ENCODE measurements around the gene KRT38. TPM values are rescaled to one million over a fixed set of nuclear protein-coding genes. Genes with fewer than 3 reads are reported as not detected.
"Not testable (repeated sequence)": the region's sequence is repeated elsewhere in the genome, so short reads cannot be mapped to it uniquely, and the experiment has no call there.

Gene KRT38
- total RNA-seq, 1 donor from 2014 or later = not detected

DNA sequence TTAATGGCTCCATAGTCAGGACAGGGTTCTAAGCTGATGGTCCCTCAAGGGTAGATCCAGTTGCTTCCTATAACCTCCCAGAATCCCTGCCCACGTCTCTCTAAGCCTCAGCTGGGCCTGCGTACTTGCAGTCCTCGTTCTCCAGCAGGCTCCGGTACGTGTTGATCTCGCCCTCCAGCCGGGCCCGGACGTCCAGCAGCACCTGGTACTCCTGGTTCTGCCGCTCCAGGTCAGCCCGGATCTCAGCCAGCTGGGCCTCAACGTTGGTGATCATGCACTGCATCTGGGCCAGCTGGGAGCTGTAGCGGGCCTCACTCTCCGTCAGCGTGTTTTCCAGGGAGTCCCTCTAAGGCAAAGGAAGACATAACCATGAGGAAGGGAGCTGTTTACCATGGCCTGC lies 21.9 kb upstream of the KRT38 start:
- DNase-seq (ENCODE audit: low read depth in 2 of 2) = no peak

DNA sequence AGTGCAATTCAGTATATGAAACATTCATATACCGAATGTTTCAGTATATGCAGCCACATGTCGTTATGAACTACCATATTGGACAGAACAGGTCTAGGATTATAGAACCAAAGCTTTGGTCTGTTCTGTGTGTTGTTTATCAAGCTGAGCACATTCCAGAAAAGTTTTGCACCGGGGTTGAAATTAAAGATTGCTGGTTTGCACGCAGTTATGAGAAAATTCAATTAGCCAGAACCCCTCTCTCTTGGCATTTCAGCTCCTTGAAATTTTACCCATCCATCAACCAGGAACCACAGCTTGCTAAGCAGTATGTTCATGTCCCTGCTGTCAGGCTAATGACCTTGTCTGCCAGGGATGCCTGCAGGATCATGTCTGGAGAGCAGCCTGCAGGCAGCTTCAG lies 16.9 kb upstream of the KRT38 start:
- no peak for DNase-seq (ENCODE audit: low read depth in 2 of 2)

DNA sequence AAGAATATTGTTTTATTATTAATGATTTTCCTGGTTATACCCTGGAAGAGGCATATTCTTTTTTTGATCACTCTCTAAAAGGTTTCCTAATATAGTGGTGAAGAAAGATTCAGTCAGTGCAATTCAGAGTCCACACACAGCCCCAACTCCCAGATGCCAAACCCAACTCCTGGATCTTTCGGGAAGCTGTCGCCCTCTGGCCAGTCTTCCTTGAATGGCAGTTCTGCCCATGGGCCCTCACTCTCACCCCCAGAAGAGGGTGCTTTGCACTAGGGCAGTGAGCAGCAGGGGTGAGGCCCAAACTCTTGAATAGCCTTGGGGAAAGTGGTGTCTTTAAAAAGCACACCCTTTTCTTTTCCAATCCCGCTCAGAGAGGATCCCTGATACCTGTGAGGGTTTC lies 15.4 kb upstream of the KRT38 start:
- DNase-seq (ENCODE audit: low read depth in 2 of 2) = no peak

DNA sequence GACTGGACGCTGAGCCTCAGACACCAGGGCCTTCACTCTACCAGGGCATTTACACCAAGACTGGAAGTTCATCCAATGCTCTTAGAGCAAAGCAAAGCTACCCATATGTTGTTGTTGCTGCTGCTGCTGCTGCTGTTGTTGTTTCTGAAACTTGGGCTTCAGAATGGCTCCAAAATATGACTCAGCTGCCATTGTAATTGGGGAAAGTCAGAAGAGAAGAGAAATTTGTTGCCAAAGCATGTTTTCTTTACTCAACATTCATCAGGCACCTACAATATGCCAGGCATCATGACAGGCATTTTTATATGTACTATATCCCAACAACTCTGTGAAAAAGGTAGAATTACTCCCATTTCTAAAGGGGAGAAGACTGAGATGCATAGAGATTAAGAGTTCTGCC lies 14.5 kb upstream of the KRT38 start:
- DNase-seq (ENCODE audit: low read depth in 2 of 2) = no peak

DNA sequence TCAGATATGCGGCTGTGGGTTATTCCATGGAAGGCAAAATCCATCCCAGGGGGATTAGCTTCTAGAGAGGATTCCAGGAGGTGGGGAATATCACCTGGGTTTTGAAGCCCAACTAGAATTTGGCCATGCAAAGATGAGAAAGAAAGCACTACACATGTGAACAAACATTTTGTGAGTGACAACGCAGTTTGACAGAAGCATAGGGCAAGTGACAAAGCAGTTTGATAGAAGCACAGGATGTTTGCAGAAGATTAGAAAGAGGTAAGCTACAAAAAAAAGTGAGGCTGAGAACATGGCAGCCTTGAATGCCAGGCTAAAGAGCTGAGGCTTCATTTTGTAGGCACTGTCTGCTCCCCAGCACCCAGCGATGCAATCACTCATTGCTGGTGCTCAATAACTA lies 12.3 kb upstream of the KRT38 start:
- no peak for DNase-seq (ENCODE audit: low read depth in 2 of 2)

DNA sequence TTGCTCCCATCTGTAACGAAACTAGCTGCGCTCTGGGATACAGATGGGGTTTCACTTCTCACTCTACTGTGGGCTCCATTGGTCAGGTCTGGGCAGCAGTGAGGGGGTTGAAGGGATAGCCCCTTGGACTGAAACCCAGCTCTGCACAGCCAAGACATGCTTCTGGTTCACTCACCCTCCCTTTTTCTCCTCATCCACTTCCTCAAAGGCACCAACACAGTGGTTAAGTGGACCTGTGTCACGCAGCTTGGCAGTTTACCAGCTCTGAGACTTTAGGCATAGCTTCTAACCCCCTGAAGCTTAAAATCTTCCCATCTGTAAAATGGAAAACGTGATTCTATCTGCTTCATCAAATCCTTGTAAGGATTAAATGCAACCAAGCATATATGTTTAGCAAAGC lies 11.5 kb upstream of the KRT38 start:
- no peak for DNase-seq (ENCODE audit: low read depth in 2 of 2)

DNA sequence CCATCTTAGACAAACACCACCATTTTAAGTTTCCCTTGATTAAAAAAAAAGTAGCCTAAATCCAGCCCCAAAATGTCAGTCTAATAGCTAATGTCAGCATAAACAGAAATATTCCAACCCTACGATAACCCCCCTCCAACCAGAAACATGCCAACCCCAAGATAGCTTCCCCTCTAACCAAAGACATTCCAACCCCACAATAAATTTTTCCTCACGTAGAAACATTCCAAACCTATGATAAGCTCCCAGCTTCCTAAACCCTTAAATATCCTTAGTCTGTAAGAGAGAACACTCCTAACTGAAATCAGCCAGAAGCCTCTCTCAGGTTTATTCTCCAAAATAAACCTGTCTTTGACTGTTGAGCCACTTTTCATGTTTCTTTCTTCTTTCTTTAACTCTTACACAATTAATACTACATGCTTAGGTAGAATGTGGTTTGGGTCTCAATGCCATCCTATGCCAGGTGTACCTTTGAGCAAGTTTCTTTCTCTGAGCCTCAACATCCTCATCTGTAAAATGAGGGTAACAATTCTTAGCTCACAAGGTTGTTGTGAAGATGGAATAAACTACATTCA lies 10.5 kb upstream of the KRT38 start:
- no peak for DNase-seq (ENCODE audit: low read depth in 2 of 2)

DNA sequence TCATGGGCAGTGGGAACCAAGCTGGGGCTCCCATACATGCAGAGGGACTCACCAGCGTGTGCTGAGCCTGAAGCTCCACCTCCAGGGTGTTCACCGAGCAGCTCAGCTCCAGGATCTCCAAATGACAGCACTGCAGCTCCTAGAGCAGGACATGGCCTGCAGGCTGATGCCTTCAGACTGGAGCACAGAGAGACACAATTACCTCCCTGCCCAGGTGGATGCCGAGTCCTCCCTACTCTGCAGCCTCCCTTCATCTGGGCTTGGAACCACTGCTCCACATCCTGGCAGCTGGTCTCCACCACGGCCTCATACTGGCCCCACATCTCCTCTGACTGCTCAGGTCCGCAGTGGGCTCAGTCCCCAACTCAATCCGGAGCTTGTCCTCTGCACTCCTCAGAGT lies 8.2 kb upstream of the KRT38 start:
- no peak for DNase-seq (ENCODE audit: low read depth in 2 of 2)

DNA sequence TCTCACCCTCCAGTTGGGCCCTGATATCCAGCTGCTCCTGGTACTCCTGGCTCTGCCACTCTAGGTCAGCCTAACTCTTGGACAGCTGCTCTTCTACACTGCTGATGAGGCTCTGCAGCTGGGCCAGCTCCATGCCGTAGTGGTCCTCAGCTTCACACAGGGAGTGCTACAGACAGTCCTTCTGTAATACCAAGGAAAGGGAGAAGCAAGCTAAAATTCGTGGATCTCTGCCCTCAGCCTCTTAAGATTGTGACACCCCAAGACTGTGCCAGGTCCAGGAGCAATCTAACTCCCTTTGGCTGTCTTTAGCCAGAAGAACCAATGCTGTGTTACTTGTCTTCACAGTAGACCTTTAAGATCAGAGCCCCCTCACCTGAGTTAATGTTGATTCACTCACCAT lies 7.7 kb upstream of the KRT38 start:
- DNase-seq (ENCODE audit: low read depth in 2 of 2) = no peak

DNA sequence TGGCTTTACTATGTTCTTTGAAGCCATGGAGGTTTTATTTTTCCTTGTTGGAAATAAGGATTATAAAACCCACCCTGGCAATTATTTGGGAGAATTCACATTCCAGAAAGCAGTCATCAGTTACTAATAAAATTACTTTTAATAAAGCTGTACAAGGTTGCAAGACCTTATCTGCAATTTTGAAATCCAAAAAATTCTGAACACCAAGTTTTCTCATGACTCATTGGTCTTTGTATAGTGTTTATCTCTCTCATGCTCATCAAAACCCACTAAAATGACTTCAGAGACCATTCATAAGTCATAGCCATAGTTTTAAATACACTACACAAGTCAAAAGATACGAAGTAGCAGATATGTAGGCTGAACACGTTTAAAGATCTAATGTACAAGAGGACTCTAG lies 6.0 kb upstream of the KRT38 start:
- DNase-seq (ENCODE audit: low read depth in 2 of 2) = no peak

DNA sequence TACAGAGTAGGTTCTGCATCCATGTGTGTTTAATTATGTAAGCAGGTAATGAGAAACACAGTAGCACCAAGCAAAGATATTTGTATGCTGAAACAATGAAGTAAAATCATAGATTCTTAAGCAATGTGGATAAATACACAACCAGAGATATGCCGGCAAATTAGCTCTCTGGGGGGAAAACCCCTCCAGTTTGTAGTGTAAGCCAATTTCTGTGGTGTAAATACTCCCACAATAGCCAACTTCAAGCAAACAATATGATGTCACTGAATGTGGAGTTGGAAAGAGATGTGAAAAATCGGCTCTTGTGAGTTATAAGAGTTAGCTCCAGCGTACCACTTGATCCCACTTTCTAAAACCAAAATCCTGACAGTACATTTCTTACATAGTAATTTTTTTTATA lies 3.9 kb upstream of the KRT38 start:
- DNase-seq (ENCODE audit: low read depth in 2 of 2) = no peak

DNA sequence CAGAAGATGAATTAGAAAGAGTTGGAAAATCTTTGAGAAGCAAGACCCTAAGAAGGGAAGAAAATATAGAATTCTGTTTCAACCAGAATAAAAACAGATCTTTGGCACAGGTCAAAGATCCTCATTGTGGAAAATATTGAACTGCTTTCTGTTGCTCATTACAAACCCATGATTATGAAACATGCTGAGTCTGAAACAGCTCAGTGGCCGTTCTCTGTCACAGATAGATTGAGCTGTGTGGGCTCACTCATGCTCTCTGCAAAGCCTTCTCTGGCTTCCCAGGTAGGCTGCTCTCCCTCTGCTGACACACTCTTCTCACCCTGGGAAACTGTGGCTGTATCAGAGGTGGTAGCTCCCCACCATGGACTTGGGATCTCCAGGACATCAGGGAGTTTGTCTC lies 3.4 kb upstream of the KRT38 start:
- no peak for DNase-seq (ENCODE audit: low read depth in 2 of 2)

DNA sequence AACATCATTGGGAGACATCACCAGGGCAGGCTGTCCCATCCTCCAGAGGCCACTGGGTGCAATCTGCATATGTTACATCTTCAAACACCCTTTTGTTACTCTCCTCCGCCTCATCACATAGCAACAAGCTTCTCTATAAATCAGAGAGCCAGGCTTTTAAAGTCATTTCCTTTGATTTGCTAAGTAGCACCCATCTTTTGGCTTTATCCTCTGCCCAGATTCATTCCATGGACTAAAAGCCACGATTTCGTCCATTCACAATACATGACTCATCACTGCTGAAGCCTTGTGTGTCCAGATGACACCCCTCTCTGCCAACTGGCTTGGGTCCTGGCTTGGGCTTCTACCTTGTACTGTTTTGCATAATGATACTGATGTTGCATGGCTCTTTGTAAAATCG lies 2.0 kb upstream of the KRT38 start:
- no peak for DNase-seq (ENCODE audit: low read depth in 2 of 2)

DNA sequence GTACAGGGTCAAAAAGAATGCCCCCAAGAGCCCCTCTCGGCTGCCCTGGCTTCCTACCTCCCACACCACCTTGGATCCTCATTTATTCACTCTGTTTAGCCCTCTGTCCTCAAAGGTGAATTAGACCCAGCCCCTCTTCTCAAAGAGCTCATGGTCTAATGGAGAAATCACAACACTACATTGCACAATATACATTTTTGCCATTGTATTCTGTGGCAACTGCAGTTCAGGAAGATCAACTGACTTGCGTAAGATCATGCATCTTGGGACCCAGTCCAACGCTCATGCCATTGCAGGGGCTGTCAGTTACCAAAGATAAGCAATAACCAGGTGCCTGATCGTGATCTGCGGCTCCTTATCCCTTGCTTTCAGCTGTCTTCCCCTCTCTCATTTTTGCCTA lies 1.4 kb downstream of the KRT38 start:
- no peak for DNase-seq (ENCODE audit: low read depth in 2 of 2)

DNA sequence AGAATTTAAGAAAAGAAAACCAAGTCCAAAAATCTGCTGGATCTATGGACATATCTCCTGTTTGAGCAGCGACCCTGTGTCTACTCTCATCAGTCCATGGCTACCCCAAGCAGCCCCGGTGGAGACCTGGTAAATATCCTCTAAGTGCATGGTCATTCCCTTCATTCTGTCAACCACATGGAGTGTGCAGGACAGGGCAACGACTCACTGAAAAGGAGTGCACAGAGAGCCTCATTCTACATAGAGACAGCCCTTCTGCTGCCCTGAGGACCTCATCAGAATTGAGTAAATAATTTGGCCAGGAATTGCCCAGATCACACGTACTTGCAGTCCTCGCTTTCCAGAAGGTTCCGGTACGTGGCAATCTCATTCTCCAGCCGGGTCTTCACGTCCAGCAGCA lies 3.0 kb downstream of the KRT38 start:
- no peak for DNase-seq (ENCODE audit: low read depth in 2 of 2)

DNA sequence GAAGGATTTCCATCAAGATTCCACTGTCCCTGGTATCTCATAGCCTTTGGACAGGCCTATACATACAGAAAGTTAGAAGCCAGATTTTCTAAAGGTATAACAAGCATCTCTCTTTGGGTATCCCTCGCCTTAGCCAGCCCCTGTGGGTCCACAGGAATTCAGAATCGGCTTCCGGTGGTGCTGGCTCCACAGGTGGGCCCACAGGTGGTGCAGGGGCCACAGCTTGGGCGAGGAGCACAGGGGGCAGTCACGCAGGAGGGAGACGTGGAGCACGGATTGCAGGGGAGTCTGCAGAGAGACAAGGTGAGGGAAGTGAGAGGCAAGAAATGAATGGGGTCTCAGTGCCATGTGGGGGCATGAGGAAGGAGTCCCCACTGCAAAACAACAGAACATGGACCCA lies 3.5 kb downstream of the KRT38 start:
- DNase-seq (ENCODE audit: low read depth in 2 of 2) = no peak

DNA sequence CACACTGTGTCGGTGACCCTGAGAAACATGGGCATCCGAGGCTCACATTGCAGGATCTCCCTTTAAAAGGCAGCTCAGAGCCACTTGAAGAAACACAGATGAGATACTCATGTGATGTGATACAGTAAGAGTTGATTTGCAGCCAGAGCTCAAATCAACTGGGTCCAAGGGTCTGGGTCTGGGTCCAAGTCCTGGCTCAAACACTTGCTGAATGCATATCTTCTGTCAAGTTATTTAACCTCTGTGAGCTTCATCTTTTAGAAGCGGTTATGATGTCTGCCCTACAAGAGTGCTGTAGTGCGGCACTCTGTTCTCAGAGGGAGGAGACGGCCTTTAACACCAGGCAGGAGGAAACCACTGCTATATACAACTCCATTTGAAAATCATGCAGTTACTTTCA lies 6.4 kb downstream of the KRT38 start:
- DNase-seq (ENCODE audit: low read depth in 2 of 2) = no peak

DNA sequence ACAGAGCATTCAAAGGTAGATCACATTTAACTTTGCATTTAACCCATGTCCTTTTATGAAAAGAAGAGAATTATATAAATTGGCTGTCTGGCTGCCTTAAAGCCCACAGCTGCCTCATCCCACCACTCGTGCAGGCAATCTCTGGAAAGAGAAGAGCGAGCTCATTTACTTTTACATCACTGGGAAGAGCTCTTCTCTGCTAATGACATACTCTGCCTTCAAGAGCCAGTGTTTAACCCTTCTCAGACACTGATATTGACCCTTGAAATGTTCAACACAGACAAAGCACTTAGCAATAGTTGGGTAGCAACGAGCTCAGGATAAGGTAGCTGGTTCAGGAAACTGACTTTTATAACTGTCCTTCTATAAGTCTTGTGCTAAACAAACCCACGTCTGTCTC lies 6.8 kb downstream of the KRT38 start:
- no peak for DNase-seq (ENCODE audit: low read depth in 2 of 2)

DNA sequence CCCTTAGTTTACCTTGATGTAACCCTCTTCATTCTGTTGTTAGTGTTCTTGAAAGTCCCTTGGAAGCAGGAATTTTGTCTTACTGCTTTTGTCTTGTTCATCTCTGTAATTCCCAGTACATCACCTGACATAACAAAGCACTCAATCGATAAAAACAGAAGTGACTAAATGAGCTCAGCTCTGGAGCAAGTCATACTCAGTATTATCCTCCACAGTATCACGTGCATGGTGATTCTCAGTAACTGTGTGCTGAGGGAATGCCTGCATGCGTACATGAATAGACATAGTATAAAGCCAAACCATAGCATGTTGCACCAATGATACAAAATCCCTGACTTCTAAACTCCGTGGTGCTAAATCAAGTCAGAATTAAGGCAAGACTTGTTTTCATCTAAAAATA lies 7.2 kb downstream of the KRT38 start:
- DNase-seq (ENCODE audit: low read depth in 2 of 2) = no peak

DNA sequence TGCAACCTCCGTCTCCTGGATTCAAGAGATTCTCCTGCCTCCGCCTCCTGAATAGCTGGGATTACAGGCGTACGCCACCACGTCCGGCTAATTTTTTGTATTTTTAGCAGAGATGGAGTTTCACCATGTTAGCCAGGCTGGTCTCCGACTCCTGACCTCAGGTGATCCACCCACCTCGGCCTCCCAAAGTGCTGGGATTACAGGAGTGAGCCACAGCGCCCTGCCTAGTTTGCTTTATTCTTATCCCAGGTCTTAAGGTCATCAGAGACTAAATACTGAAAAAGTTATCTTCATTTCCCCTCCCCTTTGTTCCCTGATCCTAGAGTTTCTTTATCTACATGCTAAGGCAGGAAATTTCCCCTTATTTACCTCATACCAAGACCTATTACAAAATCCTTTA lies 10.4 kb downstream of the KRT38 start:
- DNase-seq (ENCODE audit: low read depth in 2 of 2) = not testable (repeated sequence)

DNA sequence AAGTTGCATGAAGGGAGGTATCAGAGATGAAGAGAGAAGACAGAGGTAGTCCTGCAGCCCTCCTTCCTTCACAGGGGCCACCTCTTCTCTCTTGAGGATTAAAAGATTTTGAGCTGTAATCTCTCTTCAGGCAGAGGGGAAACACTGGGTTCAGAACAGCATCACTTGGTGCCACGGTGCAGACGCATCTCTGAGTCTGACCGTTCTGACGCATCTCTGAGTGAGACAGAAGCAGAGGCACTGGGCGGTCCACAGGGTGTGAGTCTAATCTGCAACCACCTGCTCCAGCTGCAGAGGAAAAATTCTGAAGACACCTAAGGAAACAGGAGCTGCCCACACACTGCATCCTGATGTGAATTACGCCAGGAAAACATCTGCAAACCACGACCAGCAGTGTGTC lies 11.1 kb downstream of the KRT38 start:
- DNase-seq (ENCODE audit: low read depth in 2 of 2) = no peak

DNA sequence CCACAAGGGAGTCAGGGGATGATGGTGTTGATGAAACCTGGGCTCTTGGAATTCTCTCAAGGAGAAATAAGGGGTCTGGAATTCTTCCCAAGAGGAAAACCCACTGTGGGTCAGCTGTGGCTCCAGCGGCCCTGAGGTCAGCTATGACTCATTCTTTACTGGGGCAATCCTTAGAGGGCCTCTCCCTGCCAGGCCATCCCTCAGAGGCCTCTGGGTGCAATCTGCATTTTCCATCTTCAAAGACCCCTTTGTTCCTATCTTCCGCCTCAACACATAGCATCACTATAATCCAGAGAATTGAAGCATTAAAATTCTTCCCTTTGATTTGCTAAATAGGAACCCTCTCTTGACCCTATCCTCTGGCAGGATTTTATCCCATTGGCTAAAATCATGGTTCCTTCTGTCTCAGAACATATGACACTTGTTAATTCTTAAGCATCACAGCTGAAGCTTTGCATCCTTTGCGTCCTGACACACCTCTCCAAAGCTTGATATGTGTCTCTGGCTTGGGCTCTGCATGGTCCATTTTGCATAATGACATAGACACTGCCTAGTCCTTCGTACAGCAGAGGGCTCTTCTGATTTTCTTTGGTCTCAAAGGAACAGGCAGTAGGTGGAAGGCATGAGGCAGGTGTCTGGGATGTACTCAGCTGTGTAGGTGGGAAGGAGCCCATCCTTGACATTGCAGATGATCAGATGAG lies 12.0 kb downstream of the KRT38 start:
- no peak for DNase-seq (ENCODE audit: low read depth in 2 of 2)

DNA sequence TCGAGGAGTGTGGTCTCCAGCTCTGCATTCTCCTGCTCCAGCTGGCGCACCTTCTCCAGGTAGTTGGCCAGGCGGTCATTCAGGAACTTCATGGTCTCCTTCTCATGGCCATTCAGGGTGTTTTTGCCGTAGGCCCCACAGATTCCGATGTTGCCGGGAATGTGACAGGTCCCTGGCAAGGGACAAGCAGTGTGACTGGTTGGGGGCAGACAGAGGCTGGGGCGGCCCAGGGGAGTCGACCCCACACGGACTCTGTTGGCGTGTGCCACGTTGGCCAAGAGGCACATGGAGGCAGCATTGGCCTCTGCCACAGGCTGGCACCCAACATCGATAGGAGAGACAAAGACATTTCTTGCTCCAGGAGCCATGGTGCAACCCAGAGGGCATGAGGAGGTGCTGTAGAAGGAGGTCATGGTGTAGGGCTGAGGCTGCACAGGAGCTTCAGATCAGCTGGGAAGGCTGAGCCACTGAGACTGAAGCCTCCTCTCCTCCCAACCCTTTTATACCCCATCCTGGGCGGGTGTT lies 16.6 kb downstream of the KRT38 start, which contains the start of gene KRT37:
TSS of gene KRT37 (minus strand) at position 475 of the 525 bp plus-strand sequence. CDS start at position 413, 62 bp downstream.
- DNase-seq (ENCODE audit: low read depth in 2 of 2) = no peak
